AML-193 (cell line): Measurements from ENCODE around the gene MCOLN1.
A peak's percentile ranks its signal among the peaks of the same experiment; 100 is the strongest.
"Not testable (repeated sequence)": the region's sequence is repeated elsewhere in the genome, so short reads cannot be mapped to it uniquely, and the experiment has no call there.

Experiments
- DNase-seq, 2 experiments: peaks; one replicate each; lab custom pipeline; 2025; lab: John Stamatoyannopoulos, UW

The MCOLN1 gene

GRCh38 chr19:7524992-7525739 is 2.7 kb downstream of the MCOLN1 start:
- DNase-seq: no peak

GRCh38 chr19:7526059-7526929 is 3.9 kb downstream of the MCOLN1 start:
- no peak for DNase-seq

- DNase-seq: no peak
Measured at GRCh38 chr19:7527516-7528191, 5.2 kb downstream of the MCOLN1 start.

GRCh38 chr19:7528192-7528519 is 5.7 kb downstream of the MCOLN1 start:
- no peak for DNase-seq

DNA sequence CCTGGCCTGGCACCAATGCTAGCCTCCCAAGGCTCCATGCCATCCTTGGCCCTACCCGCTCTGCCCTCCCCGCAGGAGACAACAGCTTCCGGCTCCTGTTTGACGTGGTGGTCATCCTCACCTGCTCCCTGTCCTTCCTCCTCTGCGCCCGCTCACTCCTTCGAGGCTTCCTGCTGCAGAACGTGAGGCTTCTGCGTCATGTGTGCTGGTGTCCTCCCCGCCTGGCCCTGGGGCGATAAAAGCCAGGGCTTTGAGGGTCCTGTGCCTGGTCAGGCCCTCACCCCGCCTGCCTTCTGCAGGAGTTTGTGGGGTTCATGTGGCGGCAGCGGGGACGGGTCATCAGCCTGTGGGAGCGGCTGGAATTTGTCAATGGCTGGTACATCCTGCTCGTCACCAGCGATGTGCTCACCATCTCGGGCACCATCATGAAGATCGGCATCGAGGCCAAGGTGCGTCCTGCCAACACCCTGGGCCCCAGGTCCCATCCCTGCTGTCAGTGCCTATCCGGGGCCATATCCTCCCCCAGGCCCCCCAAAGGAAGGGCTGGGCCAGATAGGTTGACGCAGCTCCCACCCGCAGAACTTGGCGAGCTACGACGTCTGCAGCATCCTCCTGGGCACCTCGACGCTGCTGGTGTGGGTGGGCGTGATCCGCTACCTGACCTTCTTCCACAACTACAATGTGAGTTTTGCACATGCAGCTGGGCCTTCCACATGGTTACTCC is 6.3 kb downstream of the MCOLN1 start:
- DNase-seq: no peak

DNA sequence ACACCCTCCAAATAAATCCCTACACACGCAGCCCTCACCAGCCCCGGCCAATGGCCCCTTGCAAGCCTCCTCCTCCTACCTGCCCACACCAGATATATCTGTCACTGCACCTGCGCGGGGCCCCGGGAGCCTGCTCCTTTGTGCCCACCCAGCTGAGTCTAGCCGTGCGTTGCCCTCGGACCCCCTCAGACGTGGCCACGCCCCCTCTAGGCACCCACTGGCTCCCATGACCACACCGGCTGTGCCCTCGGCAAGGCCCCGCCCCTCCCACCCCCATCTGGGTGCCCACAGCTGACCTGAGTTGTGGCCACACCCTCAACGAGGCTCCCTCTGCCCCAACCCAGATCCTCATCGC is 6.8 kb downstream of the MCOLN1 start:
- DNase-seq: no peak

- no peak for DNase-seq
Measured at GRCh38 chr19:7529610-7530490, 7.4 kb downstream of the MCOLN1 start.

GRCh38 chr19:7533281-7533885 is 11.0 kb downstream of the MCOLN1 start:
- DNase-seq: no peak

DNA sequence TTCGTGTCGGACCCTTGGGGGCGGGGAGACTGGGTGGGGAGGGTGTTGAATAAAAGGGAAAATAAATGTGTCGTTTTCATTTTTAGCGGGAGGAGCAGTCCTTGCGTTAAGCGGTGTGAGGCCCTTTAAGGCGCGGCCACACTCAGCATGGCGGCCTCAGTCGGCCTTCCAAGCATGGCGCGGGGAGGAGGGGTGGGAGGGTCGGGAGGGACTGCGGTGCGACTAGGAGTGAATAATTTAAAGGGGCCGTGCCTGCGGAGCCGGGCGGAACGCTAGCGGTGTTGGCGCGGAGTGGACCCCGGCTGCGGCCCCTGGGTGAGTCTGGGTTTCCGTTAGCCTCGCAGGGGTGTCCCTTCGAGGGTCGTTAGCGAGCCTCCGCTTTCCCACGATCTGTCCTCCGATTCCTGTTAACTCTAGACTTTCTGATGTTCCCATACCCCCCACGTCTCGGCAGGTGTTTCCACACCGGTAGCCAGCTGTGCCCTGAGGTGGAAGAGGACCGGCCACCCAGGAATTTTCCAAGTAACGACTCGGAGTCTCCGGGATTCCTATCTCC is 11.6 kb downstream of the MCOLN1 start:
- DNase-seq: peak; percentile 57 to 68

DNA sequence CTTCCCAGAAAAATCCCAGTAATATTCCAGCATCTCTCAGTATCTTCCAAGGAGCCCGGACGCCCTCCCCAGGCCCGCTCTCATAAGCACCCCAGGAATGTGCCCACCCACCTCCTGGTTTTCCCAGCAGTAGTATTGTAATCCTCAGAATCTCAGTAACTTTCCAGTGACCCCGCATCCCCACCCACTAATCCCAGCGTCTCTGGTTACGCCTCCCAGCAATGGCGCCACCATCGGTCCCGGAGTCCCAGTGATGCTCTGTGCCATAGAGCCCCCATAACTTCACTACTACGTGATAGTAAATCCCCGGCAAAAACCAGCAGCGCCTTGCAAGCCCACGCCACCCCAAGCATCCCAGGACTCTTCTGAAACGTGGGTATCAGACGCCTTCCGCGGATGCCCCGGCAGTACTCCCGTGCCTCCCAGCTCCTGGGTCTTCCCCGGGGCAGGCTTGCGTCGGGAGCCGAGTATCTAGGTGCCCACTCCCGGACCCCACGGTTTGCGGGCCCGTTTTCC is 12.2 kb downstream of the MCOLN1 start:
- DNase-seq: no peak

- peak; percentile 72 to 79 for DNase-seq
Measured at GRCh38 chr19:7535047-7535997, 12.9 kb downstream of the MCOLN1 start, which contains the start of gene PNPLA6. Gene PNPLA6 (plus strand): TSS chr19:7535717. CDS start chr19:7535789, 72 bp downstream.

GRCh38 chr19:7535998-7536695 is 13.7 kb downstream of the MCOLN1 start:
- DNase-seq: no peak

DNA sequence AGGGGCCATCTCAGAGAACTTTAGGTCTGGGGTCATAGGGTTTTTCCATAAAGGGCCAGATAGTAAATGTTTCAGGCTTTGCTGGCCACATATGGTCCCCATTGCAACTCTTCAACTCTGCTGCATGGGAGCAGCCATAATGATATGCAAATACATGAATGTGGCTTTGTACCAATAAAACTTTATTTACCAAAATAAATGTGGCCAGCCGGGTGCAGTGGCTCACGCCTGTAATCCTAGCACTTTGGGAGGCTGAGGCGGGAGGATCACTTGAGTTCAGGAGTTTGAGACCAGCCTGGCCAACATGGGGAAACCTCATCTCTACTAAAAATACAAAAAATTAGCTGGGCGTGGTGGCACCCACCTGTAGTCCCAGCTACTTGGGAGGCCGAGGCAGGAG is 16.6 kb downstream of the MCOLN1 start:
- not testable (repeated sequence) for DNase-seq

DNA sequence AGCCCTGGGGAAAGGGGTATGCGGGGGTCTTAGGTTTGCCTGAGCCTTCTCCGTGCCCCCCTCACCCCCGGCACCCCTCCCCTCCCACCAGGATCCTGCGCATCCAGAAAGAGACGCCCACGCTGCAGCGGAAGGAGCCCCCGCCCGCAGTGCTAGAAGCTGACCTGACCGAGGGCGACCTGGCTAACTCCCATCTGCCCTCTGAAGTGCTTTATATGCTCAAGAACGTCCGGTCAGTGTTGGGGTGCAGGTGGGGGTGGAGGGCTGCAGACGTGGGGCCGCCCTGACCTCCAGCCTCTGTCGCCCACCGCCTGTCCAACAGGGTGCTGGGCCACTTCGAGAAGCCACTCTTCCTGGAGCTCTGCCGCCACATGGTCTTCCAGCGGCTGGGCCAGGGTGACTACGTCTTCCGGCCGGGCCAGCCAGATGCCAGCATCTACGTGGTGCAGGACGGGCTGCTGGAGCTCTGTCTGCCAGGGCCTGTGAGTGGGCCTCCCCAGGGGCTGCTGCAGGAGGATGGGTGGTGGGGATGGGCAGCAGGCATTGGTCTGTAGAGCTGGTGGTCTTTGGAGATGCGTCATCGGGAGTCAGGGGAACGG is 17.5 kb downstream of the MCOLN1 start:
- no peak for DNase-seq

DNA sequence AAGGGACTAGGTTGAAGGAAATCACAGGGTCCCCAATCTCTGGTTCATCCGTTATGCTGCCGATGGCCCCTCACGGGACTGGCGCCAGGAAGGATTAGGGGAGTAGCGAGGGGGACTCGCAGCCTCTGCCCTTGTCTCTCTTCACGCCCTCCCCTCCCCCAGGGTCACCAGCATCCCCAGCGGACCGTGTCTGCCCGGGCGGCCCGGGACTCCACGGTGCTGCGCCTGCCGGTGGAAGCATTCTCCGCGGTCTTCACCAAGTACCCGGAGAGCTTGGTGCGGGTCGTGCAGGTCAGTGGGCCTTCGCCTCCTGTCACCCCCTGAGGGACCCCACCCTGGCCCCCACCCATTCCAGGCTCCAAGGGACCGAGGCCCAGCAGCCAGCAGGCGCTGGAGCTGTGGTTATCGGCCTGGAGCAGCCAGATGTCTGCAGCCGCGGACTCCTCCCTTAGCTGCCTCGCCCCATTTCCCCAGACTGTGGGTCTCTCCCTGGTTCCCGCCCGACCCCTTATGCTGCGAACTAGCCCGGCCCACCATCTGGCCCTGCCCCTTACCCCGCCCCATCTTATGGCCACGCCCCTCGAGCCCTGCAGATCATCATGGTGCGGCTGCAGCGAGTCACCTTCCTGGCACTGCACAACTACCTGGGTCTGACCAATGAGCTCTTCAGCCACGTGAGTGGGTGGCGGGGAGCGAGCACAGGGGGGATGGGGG is 18.5 kb downstream of the MCOLN1 start:
- DNase-seq: no peak

DNA sequence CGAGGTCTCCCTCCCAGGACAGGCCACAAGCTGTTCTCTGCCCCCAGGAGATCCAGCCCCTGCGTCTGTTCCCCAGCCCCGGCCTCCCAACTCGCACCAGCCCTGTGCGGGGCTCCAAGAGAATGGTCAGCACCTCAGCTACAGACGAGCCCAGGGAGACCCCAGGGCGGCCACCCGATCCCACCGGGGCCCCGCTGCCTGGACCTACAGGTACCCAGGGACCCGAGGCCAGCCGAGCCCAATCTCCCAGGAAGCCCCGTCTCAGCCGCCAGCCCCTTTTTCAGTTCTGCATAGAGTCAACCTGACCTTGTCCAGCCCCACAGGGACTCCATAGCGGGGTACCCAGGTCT is 19.0 kb downstream of the MCOLN1 start:
- no peak for DNase-seq

DNA sequence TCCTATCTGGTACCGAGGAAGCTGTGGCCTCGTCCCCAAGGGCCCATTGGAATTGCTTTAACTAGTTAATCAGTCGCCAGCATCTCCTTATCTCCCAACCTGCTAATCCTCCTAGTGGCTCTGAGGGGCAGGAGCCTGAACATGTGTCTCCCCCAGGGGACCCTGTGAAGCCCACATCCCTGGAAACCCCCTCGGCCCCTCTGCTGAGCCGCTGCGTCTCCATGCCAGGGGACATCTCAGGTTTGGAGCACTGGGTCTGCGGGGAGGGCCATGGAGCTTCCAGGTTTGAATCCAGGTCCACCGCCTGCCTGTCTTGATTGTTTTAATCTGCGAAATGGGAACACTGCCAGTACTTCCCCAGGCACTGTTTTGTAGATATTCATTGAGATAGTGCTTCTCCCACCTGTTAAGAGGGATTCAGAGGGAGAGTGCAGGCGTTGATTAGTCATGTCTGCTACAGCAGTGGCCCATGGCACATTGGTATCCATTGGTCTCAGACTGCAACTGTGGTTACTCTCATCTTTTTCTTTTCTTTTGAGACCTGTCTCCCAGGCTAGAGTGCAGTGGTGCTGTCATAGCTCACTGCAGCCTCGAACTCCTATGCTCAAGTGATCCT is 19.5 kb downstream of the MCOLN1 start:
- DNase-seq: no peak
